ENCODE data around the gene R3HDML. TPM values are rescaled to one million over a fixed set of nuclear protein-coding genes. Genes with fewer than 3 reads are reported as not detected.

The R3HDML gene
- total RNA-seq, 1 donor from 2014 or later, result not detected

DNA sequence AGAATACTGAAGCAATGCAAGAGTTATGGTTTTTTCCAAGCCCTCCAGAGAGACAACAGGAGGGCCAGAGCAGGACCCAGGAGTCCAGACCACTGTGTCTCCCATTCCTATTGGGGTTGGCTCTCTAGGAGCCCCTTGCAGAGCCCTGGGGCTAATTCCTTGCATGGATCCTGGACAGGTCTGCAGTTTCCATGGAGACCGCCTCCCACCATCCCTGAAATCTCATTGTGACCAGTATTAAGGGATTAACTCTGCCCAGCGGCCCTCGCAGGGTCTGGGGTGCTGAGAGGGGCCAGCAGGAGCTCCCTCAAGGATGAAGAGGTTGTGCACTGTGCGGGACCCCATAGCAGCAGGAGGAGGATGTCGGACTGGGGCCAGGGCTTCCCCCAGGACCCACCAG, 53.4 kb downstream of the R3HDML start:
- DNase-seq (ENCODE audit: low read depth), result no peak
- Histone ChIP-seq H3K27me3 (ENCODE audit: control insufficient read depth, insufficient read depth, low read length) (peaks cover 4% of the 10 kb centered on the region), H3K36me3 (ENCODE audit: control insufficient read depth, insufficient read depth, low read length) (no peaks in the 10 kb centered on the region), H3K4me3 (ENCODE audit: low read depth, low read length) (no peak overlapping the region)
- TF ChIP-seq, protein P1, sequence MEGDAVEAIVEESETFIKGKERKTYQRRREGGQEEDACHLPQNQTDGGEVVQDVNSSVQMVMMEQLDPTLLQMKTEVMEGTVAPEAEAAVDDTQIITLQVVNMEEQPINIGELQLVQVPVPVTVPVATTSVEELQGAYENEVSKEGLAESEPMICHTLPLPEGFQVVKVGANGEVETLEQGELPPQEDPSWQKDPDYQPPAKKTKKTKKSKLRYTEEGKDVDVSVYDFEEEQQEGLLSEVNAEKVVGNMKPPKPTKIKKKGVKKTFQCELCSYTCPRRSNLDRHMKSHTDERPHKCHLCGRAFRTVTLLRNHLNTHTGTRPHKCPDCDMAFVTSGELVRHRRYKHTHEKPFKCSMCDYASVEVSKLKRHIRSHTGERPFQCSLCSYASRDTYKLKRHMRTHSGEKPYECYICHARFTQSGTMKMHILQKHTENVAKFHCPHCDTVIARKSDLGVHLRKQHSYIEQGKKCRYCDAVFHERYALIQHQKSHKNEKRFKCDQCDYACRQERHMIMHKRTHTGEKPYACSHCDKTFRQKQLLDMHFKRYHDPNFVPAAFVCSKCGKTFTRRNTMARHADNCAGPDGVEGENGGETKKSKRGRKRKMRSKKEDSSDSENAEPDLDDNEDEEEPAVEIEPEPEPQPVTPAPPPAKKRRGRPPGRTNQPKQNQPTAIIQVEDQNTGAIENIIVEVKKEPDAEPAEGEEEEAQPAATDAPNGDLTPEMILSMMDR (IDR thresholded peaks at IDR 0.05; ENCODE audit: insufficient read depth, low read length, severe bottlenecking), result no peak
- no peak for FAIRE-seq

DNA sequence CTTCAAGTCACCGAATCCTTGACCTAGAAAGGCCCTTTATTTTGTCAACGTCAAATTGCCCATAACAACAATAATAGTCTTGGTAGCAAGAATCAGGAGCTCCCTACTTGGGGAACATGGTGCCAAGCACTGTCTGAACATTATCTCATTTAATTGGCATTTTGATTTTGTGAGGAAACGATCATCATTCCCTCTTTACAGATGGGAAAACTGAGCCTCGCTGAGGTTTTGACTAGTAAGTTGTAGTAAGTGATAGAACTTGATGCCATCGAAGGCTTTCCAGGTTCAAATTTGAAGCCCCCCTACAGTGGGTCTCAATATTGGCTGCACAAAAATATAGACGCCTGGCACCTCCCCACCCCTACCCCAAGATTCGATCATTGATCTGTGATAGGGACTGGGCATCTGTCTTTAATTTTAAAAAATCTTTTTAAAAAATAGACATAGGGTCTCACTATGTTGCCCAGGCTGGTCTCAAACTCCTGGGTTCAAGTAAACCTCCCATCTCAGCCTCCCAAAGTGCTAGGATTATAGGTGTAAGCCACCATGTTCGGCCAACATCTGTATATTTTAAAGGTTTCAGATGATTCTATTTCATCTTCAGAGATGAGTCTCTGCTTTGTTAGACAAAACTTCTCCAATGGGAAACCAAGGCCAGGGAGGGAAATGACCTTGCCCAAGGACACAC, 55.4 kb downstream of the R3HDML start:
- DNase-seq (ENCODE audit: low read depth) (no peak), FAIRE-seq (no peak)
- no peak overlapping the region for H3K4me3 ChIP-seq (ENCODE audit: low read depth, low read length)
- TF ChIP-seq, protein P1 (IDR thresholded peaks at IDR 0.05; ENCODE audit: insufficient read depth, low read length, severe bottlenecking), result no peak
- peaks cover 8% of the 10 kb centered on the region for H3K27me3 ChIP-seq (ENCODE audit: control insufficient read depth, insufficient read depth, low read length)
- H3K36me3 ChIP-seq (ENCODE audit: control insufficient read depth, insufficient read depth, low read length), result no peaks in the 10 kb centered on the region

DNA sequence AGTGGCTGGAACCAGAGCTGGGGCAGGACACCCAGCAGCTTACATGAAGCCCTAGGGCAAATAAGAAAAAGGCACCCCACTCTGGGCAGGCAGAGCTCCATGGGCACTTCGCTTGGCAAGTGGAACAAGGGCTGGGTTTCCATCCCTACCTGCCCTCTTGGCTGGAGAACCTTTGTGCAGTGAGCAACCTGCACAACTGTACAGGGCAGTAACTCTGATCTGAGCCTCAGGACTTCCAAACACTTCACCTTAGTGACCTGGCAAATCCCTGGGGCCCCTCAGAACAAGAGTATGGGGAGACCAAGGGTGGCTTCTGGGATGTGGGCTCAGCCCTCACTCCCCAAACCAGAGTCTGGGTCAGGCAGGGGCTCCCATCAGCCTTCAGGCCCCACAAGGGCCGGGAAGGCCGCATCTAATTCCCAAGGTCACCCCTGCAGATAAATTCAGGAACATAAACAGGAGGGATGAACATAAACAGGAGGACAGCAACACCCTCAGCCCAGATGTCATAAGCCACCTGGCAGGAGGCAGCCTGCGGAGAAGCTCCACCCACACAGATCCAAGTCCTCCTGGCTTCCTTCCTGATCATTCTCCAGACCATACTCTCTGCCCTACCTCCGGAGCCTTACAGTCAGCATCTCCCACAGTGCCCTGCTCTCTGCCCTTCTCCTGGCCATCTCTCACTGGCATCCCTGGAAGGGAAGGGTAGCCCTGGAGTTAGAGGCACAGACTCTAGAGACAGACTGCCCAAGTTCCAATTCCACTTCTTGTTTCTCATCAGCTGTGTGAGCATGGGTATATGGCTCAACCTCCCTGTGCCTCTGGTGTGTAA, 56.1 kb downstream of the R3HDML start:
- Histone ChIP-seq H3K4me3 (ENCODE audit: low read depth, low read length) (no peak overlapping the region), H3K27me3 (ENCODE audit: control insufficient read depth, insufficient read depth, low read length) (peaks cover 8% of the 10 kb centered on the region), H3K36me3 (ENCODE audit: control insufficient read depth, insufficient read depth, low read length) (no peaks in the 10 kb centered on the region)
- no peak for FAIRE-seq
- no peak for DNase-seq (ENCODE audit: low read depth)
- TF ChIP-seq, protein P1 (IDR thresholded peaks at IDR 0.05; ENCODE audit: insufficient read depth, low read length, severe bottlenecking), result no peak

DNA sequence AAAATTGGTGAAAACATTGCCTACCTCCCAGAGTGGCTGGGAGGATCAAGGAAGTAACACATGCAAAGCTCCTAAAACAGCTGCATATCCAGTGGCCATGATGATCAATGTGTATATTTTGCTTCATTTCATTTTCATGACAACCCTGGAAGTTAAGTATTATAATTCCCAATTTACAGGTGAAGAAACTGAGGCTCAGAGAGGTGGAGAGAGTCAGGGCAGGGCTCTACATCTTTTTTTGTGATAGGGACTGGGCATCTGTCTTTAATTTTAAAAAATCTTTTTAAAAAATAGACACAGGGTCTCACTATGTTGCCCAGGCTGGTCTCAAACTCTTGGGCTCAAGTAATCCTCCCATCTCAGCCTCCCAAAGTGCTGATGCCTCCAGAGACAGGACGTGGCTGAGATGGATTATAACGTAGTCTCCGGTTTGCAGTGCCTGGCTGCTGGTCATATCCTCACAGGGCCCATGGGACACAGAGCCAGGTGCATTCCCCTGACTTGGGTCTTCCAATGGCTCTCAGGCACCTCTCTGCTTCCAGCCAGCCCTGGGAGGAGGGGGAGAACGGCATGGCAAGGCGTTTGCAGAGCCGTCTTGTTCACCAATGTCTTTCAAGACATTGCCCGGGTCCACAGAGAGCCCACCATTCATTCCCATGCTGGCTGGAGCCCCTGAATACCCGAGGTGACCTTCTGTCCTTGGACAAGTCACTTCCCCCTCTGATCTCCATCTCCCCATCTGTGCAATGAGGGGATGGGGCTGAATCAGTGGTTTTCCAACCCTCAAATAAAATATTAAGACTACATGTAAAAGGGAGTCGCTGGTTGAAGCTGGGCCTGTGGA, 57.0 kb downstream of the R3HDML start:
- Histone ChIP-seq H3K27me3 (ENCODE audit: control insufficient read depth, insufficient read depth, low read length) (peaks cover 8% of the 10 kb centered on the region), H3K4me3 (ENCODE audit: low read depth, low read length) (no peak overlapping the region), H3K36me3 (ENCODE audit: control insufficient read depth, insufficient read depth, low read length) (no peaks in the 10 kb centered on the region)
- FAIRE-seq, result no peak
- TF ChIP-seq, protein P1 (IDR thresholded peaks at IDR 0.05; ENCODE audit: insufficient read depth, low read length, severe bottlenecking), result no peak
- no peak for DNase-seq (ENCODE audit: low read depth)

DNA sequence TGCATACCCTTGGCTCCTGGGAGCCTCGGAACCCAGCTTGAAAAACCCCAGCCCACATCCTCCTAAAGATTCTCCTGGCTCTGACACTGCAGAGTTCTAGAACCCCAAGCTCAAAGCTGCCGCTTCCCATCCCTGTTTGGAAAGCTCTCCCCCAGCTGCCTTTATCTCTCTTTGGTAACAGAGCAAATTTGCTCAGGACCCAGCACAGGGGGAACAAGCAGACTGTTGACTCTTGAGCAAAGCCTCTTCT, 57.5 kb downstream of the R3HDML start:
- FAIRE-seq (no peak), DNase-seq (ENCODE audit: low read depth) (no peak)
- TF ChIP-seq, protein P1 (IDR thresholded peaks at IDR 0.05; ENCODE audit: insufficient read depth, low read length, severe bottlenecking), result no peak
- no peaks in the 10 kb centered on the region for H3K36me3 ChIP-seq (ENCODE audit: control insufficient read depth, insufficient read depth, low read length)
- no peak overlapping the region for H3K4me3 ChIP-seq (ENCODE audit: low read depth, low read length)
- H3K27me3 ChIP-seq (ENCODE audit: control insufficient read depth, insufficient read depth, low read length), result peaks cover 8% of the 10 kb centered on the region

Measured in bronchial epithelial cell (primary cell).